Left renal cortex interstitium (tissue), 4 donors: ENCODE measurements around the gene SYCP2. TPM values are rescaled to one million over a fixed set of nuclear protein-coding genes. Genes with fewer than 3 reads are reported as not detected.

Source experiments
- DNase-seq, 4 donors: peaks; one replicate each; pipeline ENCODE4 v3.0.0-alpha.2; 2013; ENCODE audit warnings: low read depth in 4 of 4, low spot score in 2 of 4, missing footprints in 1 of 4
- polyA plus RNA-seq, 4 donors: library from polyadenylated mRNA; unstranded; fragments of 120-200 nt; gene quantifications; one replicate each; pipeline ENCODE4 v1.2.1, GENCODE V29; 2013; ENCODE audit not compliant: insufficient read length in 4 of 4

SYCP2 gene
- polyA plus RNA-seq, 4 donors = 5.2 to 11.3 (median 7.8) TPM

- DNase-seq = no peak
Measured at GRCh38 chr20:59848182-59848581, 85.3 kb downstream of the SYCP2 start.

GRCh38 chr20:59845472-59845871 is 88.0 kb downstream of the SYCP2 start:
- DNase-seq = no peak

GRCh38 chr20:59839400-59839799 is 94.0 kb downstream of the SYCP2 start:
- DNase-seq = no peak

- no peak for DNase-seq
Measured at GRCh38 chr20:59837623-59838394, 95.6 kb downstream of the SYCP2 start.

- DNase-seq = peak in 1 of 4 donors; percentile 24
Measured at GRCh38 chr20:59836767-59837166, 96.7 kb downstream of the SYCP2 start.

GRCh38 chr20:59835448-59836395 is 97.7 kb downstream of the SYCP2 start:
- peak in 3 of 4 donors; percentile 56 to 68 (median 61) for DNase-seq

- peak in 2 of 4 donors; percentile 19 to 32 for DNase-seq
Measured at GRCh38 chr20:59835057-59835447, 98.4 kb downstream of the SYCP2 start.

GRCh38 chr20:59832406-59833363 is 100.8 kb downstream of the SYCP2 start:
- no peak for DNase-seq

- no peak for DNase-seq
Measured at GRCh38 chr20:59831916-59832270, 101.5 kb downstream of the SYCP2 start.

GRCh38 chr20:59831024-59831915 is 102.2 kb downstream of the SYCP2 start:
- DNase-seq = no peak

GRCh38 chr20:59830665-59831023 is 102.8 kb downstream of the SYCP2 start:
- DNase-seq = no peak

GRCh38 chr20:59829786-59830664 is 103.4 kb downstream of the SYCP2 start:
- no peak for DNase-seq

GRCh38 chr20:59829054-59829785 is 104.2 kb downstream of the SYCP2 start:
- no peak for DNase-seq

- DNase-seq = no peak
Measured at GRCh38 chr20:59828125-59829053, 105.0 kb downstream of the SYCP2 start.

GRCh38 chr20:59827138-59828056 is 106.0 kb downstream of the SYCP2 start:
- no peak for DNase-seq
